GM12874 (cell line): ENCODE measurements around the gene H6PD.

ENCODE experiments used
- TF ChIP-seq, protein P1 (sequence below): IDR thresholded peaks from 2 replicates; pipeline ENCODE4 v1.5.1; 2011; ENCODE audit warnings: low read depth, mild to moderate bottlenecking, control low read depth, low read length, moderate library complexity; ENCODE audit not compliant: insufficient read depth

Gene H6PD

DNA sequence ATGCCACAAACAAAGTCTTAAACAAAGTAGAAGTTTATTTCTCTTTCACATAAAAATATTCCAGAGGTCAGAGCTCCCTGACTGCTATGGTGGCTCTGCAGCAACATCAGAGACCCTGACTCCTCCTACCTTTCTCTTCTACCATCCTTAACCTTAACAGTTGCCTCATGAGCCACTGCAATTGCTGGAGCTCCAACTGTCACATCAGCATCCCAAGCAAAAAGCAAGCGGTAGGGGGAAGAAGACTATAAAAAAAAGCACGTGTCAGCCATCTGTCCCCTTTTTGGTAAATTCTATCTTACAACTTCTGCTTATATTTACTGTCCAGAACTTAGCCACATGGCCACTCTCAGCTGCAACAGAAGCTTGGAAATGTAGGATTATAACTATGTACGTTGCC is 21.8 kb upstream of the H6PD start:
- TF ChIP-seq, protein P1, sequence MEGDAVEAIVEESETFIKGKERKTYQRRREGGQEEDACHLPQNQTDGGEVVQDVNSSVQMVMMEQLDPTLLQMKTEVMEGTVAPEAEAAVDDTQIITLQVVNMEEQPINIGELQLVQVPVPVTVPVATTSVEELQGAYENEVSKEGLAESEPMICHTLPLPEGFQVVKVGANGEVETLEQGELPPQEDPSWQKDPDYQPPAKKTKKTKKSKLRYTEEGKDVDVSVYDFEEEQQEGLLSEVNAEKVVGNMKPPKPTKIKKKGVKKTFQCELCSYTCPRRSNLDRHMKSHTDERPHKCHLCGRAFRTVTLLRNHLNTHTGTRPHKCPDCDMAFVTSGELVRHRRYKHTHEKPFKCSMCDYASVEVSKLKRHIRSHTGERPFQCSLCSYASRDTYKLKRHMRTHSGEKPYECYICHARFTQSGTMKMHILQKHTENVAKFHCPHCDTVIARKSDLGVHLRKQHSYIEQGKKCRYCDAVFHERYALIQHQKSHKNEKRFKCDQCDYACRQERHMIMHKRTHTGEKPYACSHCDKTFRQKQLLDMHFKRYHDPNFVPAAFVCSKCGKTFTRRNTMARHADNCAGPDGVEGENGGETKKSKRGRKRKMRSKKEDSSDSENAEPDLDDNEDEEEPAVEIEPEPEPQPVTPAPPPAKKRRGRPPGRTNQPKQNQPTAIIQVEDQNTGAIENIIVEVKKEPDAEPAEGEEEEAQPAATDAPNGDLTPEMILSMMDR = no peak

DNA sequence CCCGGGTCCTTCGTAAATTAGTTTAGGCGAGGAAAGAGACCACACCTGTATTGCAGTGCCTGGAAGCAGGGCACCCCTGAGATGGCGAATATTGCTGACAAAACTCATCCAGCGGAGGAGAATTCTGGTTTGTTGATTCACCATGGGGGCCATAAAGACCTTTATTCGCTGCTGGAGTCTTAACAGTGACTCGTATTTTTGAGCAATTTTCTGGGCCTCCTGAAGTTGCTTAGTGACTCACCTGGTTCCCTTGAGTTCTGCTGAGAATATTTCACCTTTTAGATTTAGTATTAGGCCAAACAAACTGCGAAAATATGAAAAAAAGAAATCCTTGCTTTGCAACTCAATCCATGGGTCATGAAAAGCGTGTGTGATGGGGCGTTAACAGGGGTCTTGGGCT is 20.6 kb upstream of the H6PD start:
- TF ChIP-seq, protein P1 = no peak

DNA sequence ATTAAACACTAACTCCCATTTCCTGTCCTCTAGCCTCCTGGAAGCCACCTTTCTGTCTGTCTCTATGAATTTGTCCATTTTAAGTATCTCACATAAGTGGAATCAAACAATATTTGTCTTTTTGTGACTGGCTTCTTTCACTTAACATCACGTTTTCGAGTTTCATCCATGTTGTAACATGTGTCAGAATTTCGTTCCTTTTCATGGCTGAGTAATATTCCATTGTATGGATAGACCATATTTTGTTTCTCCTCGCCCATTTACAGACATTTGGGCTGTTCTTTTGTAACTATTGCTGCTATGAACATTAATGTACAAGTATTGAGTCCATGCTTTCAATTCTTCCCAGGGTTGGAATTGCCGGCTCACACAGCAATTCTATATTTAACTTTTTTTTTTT is 15.7 kb upstream of the H6PD start:
- TF ChIP-seq, protein P1 = no peak

DNA sequence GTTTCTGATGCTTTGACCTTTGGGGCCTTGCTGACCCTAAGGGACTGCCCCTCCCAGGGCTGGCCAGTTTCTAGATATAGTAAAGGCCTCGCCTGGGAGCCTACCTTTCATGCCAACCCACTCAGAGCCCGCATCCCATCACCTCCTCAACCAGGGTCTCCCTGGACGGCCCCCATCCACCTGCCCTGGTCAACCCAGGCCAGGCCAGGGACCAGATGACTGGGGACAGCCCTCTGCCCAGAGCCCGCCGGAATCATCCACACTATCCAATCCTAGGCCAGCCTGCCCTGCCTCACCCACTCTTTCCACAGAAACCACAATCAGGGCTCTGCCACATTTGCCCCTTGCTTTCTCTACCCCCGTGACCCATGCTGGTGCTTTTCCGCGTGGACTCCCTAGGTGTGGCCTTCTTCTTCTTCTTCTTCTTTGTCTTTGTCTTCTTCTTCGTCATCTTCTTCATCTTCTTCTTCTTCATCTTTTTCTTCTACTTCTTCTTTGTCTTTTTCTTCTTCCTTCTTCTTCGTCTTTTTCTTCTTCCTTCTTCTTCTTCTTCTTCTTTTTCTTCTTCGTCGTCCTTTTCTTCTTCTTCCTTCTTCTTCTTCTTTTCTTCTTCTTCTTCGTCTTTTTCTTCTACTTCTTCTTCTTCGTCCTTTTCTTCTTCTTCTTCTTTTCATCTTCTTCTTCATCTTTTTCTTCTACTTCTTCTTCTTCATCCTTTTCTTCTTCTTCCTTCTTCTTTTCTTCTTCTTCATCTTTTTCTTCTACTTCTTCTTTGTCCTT is 11.5 kb upstream of the H6PD start:
- TF ChIP-seq, protein P1 = no peak

DNA sequence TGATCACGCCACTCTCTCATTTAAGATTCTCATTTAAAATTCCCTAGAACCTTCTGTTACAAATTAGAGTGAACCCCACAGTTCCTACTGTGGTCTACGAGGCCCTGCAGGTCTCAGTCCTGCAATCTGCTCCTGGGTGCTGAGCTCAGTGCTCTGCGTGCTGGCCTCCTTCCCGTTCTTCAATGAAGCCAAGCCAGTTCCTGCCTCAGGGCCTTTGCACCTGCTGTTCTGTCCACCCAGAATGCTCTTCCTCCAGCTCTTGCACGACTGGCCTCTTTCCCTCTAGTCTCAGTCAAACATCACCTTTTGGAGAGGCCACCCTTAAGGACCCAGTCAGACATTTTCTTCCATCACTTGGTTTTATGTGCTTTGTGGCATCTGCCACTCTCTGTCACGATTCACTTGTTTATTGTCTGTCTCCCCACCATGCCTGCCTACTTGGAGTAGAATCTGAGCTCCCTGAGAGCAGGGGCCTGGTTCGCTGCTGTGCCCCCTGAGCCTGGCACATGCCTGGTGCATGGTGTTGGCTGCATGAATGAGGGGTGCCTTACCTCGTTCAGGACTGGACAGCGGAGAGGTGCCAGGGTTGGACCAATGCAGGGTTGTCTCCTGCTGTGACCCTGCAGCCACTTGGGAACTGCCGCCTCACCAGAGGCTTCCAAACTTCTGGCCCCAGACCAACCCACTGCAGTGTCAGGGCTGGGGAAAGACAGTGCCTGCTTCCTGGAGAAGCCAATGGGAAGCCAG is 9.7 kb upstream of the H6PD start:
- TF ChIP-seq, protein P1 = no peak

DNA sequence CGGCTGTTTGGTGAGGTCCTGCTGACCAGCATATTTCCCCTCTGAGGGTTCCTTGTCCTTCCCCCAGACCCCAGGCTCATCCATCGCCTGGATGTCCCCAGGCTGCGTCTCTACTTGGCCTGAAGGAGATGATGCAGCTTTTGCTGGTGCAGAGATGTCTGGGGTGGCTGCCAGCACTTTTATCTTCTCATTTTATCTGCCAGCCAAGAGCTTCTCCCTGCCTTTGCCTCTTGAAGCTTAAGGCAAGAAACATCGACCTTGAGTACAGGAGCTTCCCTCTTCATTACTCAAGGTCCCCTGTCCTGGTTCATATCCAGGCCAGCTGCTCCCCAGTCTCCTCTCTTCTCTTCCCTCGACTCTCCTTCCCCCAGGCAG is 9.2 kb upstream of the H6PD start:
- TF ChIP-seq, protein P1 = no peak

DNA sequence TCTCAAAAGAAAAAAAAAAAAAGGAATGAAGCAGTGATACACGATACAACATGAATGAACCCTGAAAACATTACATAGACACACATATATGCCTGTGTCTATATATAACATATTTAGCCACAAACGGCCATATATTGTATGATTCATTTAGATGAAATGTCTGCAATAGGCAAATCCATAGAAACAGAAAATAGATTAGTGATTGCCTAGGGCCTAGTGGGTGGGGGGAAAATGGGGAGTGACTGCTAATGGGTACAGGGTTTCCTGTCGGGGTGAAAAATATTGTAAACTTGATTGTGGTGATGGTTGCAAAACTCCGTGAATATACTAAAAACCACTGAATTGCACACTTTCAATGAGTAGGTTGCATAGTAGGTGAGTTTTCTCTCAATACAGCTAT is 6.0 kb upstream of the H6PD start:
- TF ChIP-seq, protein P1 = no peak
